Measurements from ENCODE around the gene DDT.

GRCh38 chr22:23997092-23997491 is 22.9 kb upstream of the DDT start:
- TF ChIP-seq, protein P1, sequence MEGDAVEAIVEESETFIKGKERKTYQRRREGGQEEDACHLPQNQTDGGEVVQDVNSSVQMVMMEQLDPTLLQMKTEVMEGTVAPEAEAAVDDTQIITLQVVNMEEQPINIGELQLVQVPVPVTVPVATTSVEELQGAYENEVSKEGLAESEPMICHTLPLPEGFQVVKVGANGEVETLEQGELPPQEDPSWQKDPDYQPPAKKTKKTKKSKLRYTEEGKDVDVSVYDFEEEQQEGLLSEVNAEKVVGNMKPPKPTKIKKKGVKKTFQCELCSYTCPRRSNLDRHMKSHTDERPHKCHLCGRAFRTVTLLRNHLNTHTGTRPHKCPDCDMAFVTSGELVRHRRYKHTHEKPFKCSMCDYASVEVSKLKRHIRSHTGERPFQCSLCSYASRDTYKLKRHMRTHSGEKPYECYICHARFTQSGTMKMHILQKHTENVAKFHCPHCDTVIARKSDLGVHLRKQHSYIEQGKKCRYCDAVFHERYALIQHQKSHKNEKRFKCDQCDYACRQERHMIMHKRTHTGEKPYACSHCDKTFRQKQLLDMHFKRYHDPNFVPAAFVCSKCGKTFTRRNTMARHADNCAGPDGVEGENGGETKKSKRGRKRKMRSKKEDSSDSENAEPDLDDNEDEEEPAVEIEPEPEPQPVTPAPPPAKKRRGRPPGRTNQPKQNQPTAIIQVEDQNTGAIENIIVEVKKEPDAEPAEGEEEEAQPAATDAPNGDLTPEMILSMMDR (IDR thresholded peaks at IDR 0.05), result no peak
- no peak for TF ChIP-seq POLR2AphosphoS5 (IDR thresholded peaks at IDR 0.05)
